Measurements from ENCODE around the gene GALNT3. TPM values are rescaled to one million over a fixed set of nuclear protein-coding genes. Genes with fewer than 3 reads are reported as not detected.

Gene GALNT3
- total RNA-seq, 1 experiment from 2014 or later, result 9.8 TPM

- ATAC-seq, result no peak
- no peak overlapping the region for H2AFZ ChIP-seq (ENCODE audit: low read depth, low read length, poor library complexity, severe bottlenecking)
- ChIA-PET RAD21 (ENCODE audit: low non-redundant PET in 1 of 2, low total read pairs in 2 of 2, uncharacterized antibody in 2 of 2, unreplicated experiment in 2 of 2) (no interaction called here), CTCF (no interaction called here), POLR2A (no interaction called here)
- no TSS peak for BruUV-seq (replicated peaks)
- TF ChIP-seq ATF3 (IDR thresholded peaks at IDR 0.05) (no peak), CBX3 (IDR thresholded peaks at IDR 0.05; ENCODE audit: low read depth) (no peak), ELF1 (IDR thresholded peaks at IDR 0.05; ENCODE audit: borderline replicate concordance, low read depth) (no peak), FOSL1 (IDR thresholded peaks at IDR 0.05; ENCODE audit: low read depth) (no peak), EZH2phosphoT487 (IDR thresholded peaks at IDR 0.05; ENCODE audit: borderline replicate concordance) (no peak), POLR2AphosphoS5 (IDR thresholded peaks at IDR 0.05; ENCODE audit: low read depth, low read length) (no peak), ZFX (IDR thresholded peaks at IDR 0.05) (no peak), SP1 (IDR thresholded peaks at IDR 0.05; ENCODE audit: low read depth) (no peak), YY1 (IDR thresholded peaks at IDR 0.05; ENCODE audit: extremely low read depth, insufficient replicate concordance, low read depth, low read length) (no peak), RAD21 (IDR thresholded peaks at IDR 0.05; ENCODE audit: low read depth) (no peak), EZH2 (IDR thresholded peaks at IDR 0.05) (no peak), TCF7L2 (IDR thresholded peaks at IDR 0.05; ENCODE audit: borderline replicate concordance, extremely low read depth, insufficient read depth, insufficient read length) (no peak), ZBTB33 (IDR thresholded peaks at IDR 0.05; ENCODE audit: extremely low read depth, insufficient replicate concordance, low read length) (no peak), EGR1 (IDR thresholded peaks at IDR 0.05; ENCODE audit: low read depth) (no peak), ZNF274 (IDR thresholded peaks at IDR 0.05; ENCODE audit: low read depth, low read length) (no peak), REST (IDR thresholded peaks at IDR 0.05; ENCODE audit: low read depth) (no peak), SIN3A (IDR thresholded peaks at IDR 0.05; ENCODE audit: low read depth) (no peak), POLR2A (IDR thresholded peaks at IDR 0.05; ENCODE audit: borderline replicate concordance, extremely low read depth, insufficient read depth, insufficient read length) (no peak), MAX (IDR thresholded peaks at IDR 0.05) (no peak)
- H3K4me3 ChIP-seq (replicated peaks in 1 of 2; ENCODE audit: low read depth in 1 of 2, low read length in 2 of 2), result no peak overlapping the region
- H3K4me1 ChIP-seq (ENCODE audit: control insufficient read depth in 1 of 2, insufficient read depth in 2 of 2, low read length in 2 of 2), result no peaks in the 10 kb centered on the region
- H3K36me3 ChIP-seq (ENCODE audit: control insufficient read depth in 1 of 2, insufficient read depth in 2 of 2, low read length in 2 of 2), result no peaks in the 10 kb centered on the region
- no peaks in the 10 kb centered on the region for H3K27me3 ChIP-seq (ENCODE audit: insufficient read depth, low read length)
- DNase-seq (ENCODE audit: low read depth, low spot score), result no peak
- no peak overlapping the region for H3K27ac ChIP-seq (ENCODE audit: low read depth, low read length)
- no peak overlapping the region for H3K9ac ChIP-seq (ENCODE audit: low read length)
- H3K79me2 ChIP-seq (ENCODE audit: insufficient read depth, low read length), result no peaks in the 10 kb centered on the region; the same call in 1 of the 2 replicates
- intact Hi-C loops (cut with micrococcal nuclease), result no loop called here
- H3K9me3 ChIP-seq (ENCODE audit: control insufficient read depth in 1 of 2, insufficient read depth in 1 of 2, low read depth in 1 of 2, low read length in 2 of 2), result no peaks in the 10 kb centered on the region; a peak in 1 of 4 replicates
- H4K20me1 ChIP-seq (ENCODE audit: insufficient read depth), result no peaks in the 10 kb centered on the region
- H3K9me2 ChIP-seq (ENCODE audit: insufficient read depth), result no peaks in the 10 kb centered on the region
- H3K4me2 ChIP-seq (ENCODE audit: low read length), result no peak overlapping the region
These were observed 14.3 kb downstream of the GALNT3 start for GRCh38 chr2:165779706-165780105.
